Uterus (tissue), 2 donors: ENCODE measurements around the gene MICAL2.

Experiments
- CTCF ChIP-seq, 4 experiments: fragments of 200-600 bp in 2 of 4; fragments of 450-650 bp in 2 of 4; sonication (generic) in 2 of 4; IDR thresholded peaks; one replicate each; pipeline ENCODE4 v1.5.1; 2016 to 2019; ENCODE audit warnings: antibody characterized with exemption in 4 of 4, mild to moderate bottlenecking in 2 of 4, moderate library complexity in 1 of 4
- POLR2A ChIP-seq, 2 donors: fragments of 450-650 bp; IDR thresholded peaks; one replicate each; pipeline ENCODE4 v1.6.1; 2016; ENCODE audit warnings: antibody characterized with exemption in 2 of 2, mild to moderate bottlenecking in 1 of 2, moderate library complexity in 1 of 2

GRCh38 chr11:12285106-12285505 is 174.7 kb downstream of the MICAL2 start:
- TF ChIP-seq CTCF (IDR thresholded peaks at IDR 0.05) (no peak), POLR2A (IDR thresholded peaks at IDR 0.05) (no peak)
